GM12874 (cell line): Measurements from ENCODE around the gene MICU1.

Experiments
- TF ChIP-seq, protein P1 (sequence below): IDR thresholded peaks from 2 replicates; pipeline ENCODE4 v1.5.1; 2011; ENCODE audit warnings: low read depth, mild to moderate bottlenecking, control low read depth, low read length, moderate library complexity; ENCODE audit not compliant: insufficient read depth

The MICU1 gene

DNA sequence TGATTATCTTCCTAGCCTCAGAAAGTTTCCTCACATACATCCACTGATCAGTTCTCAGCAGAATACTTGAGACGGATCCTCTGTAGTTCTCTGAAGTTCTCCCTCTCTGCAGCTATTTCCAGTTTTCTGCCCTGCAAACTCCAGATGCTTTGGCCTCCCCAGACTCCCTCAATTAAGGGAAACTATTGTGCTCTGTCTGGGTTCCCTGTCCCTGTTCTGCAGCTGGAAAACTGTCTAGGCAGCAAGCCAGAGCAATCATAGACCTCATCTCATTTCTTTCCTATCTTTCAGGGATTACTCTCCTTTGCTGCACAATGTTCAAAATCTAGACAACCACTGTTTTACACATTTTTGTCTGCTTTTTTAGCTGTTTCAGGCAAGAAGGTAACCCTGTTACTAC, 9.2 kb downstream of the MICU1 start:
- TF ChIP-seq, protein P1, sequence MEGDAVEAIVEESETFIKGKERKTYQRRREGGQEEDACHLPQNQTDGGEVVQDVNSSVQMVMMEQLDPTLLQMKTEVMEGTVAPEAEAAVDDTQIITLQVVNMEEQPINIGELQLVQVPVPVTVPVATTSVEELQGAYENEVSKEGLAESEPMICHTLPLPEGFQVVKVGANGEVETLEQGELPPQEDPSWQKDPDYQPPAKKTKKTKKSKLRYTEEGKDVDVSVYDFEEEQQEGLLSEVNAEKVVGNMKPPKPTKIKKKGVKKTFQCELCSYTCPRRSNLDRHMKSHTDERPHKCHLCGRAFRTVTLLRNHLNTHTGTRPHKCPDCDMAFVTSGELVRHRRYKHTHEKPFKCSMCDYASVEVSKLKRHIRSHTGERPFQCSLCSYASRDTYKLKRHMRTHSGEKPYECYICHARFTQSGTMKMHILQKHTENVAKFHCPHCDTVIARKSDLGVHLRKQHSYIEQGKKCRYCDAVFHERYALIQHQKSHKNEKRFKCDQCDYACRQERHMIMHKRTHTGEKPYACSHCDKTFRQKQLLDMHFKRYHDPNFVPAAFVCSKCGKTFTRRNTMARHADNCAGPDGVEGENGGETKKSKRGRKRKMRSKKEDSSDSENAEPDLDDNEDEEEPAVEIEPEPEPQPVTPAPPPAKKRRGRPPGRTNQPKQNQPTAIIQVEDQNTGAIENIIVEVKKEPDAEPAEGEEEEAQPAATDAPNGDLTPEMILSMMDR = no peak

DNA sequence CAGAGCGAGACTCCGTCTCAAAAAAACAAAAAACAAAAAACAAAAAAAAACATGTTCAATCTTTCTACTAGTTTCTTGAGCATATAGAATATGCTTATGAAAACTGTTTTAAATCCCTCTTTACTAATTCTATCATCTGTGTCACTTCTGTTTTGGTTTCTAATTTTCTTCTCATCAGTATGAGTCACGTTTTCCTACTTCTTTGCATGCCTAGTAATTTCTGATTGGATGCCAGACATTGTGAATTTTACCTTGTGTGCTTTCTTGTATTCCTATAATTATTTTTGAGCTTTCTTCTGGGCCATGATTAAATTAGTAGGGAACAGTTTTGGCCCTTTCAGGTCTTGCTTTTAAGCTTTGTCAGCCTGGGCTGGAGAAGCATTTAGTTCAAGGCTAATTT, 9.9 kb downstream of the MICU1 start:
- TF ChIP-seq, protein P1 = no peak

- TF ChIP-seq, protein P1 = no peak
These were observed 13.6 kb downstream of the MICU1 start for GRCh38 chr10:72612203-72612826.

- TF ChIP-seq, protein P1 = no peak
These were observed 14.1 kb downstream of the MICU1 start for GRCh38 chr10:72611783-72612182.

- TF ChIP-seq, protein P1 = no peak
These were observed 15.4 kb downstream of the MICU1 start for GRCh38 chr10:72610466-72610865.

DNA sequence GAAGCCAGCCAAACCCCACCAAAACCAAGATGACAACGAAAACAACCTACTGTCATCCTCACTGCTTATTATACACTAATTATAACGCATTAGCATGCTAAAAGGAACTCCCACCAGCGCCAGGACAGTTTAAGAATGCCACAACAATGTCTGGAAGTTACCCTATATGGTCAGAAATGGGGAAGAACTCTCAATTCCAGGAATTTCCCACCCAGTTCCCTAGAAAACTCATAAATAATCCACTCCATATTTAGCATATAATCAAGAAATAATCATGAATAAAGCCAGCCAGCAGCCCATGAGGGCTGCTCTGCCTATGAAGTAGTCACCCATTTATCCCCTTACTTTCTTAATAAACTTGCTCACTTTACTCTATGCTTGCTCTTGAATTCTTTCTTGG, 20.8 kb downstream of the MICU1 start:
- TF ChIP-seq, protein P1 = no peak

GRCh38 chr10:72601144-72601543, 24.7 kb downstream of the MICU1 start:
- TF ChIP-seq, protein P1 = no peak
